Right lobe of liver (tissue), 4 donors: ENCODE measurements around the gene ZCCHC24.

ENCODE experiments used
- CTCF ChIP-seq, 4 donors: fragments of 200-600 bp in 3 of 4; fragments of 450-650 bp in 1 of 4; IDR thresholded peaks; one replicate each; pipeline versions ENCODE4 v1.5.1 to v1.8.0; 2016 to 2022; ENCODE audit warnings: antibody characterized with exemption in 4 of 4, mild to moderate bottlenecking in 2 of 4
- POLR2A ChIP-seq: fragments of 450-650 bp; IDR thresholded peaks from one replicate; pipeline ENCODE4 v1.6.1; 2017; ENCODE audit warnings: antibody characterized with exemption, mild to moderate bottlenecking
- donor health status: DM: no; HTN: no; CAD: no.
- donor health status: DM: no; HTN: no; CAD: no.
- donor health status: DM: no; HTN: yes; CAD: no.

DNA sequence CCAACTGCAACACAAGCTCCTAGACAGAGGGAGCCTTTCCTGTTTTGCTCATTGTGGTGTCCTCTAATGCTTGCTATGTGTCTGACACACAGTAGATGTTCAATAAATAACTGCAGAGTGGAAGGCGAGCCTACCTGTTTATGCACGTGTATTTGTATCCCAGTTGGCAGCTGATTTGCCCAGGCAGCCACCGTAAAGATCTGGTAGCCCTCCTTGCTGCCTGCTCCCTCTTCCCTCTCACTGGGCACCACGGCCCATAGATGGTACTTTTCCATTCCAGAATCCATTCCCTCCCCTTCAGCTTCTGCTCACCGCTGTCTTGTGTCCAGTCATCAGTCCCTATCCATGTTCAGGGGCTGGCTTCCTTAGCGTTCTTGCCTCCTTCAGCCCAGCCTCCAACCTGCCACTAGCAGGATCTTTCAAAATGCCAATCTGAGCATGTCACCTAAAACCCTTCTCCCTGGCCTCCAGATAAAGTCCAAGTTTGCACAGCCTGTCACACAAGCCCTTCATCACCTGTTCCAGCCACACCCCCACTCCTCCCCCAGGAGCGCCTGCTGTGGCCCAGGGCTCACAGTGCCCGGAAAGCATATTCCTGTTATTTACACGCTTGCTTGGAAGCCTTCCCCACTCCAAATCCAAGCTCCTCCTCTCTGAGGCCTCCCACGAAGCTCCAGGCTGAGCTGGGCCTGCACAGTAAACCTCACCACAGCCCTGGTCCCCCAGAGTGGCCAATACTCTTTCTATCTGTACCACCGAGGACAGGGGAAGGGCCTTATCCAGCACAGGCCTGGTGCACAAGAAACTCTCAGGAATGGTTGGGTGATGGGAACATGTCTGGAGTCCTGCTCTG, 21.0 kb downstream of the ZCCHC24 start:
- TF ChIP-seq CTCF (IDR thresholded peaks at IDR 0.05): no peak
- TF ChIP-seq POLR2A: peak; percentile 37
